OCI-LY7 (cell line): ENCODE results near the gene GRXCR2. TPM values are rescaled to one million over a fixed set of nuclear protein-coding genes. Genes with fewer than 3 reads are reported as not detected.

Experiments used
- BruUV-seq: library from RNA; stranded (reverse); fragments of 400-500 nt; replicated peaks from 2 replicates; lab custom pipeline; 2021; lab: Mats Ljungman, UMichigan
- CTCF ChIA-PET: fragments of 300-600 bp; sonication (Branson Sonifier 250); formaldehyde crosslinking; loops from one replicate; lab custom pipeline; 2022; ENCODE audit warnings: antibody characterized with exemption; ENCODE audit not compliant: unreplicated experiment; lab: Charles Lee
- POLR2A ChIA-PET: fragments of 300-600 bp; sonication (Branson Sonifier 250); formaldehyde crosslinking; loops from one replicate; lab custom pipeline; 2022; ENCODE audit warnings: antibody characterized with exemption; lab: Charles Lee
- DNase-seq: peaks from one replicate; pipeline ENCODE4 v3.0.0-alpha.2; 2015; ENCODE audit warnings: low spot score
- H2AFZ ChIP-seq: fragments of 200-600 bp; sonication (generic), shearing (Covaris generic); 2 replicates; pipeline ENCODE4 v1.6.1; 2014; ENCODE audit warnings: mild to moderate bottlenecking, antibody characterized with exemption, low read length, moderate library complexity
- H3K27ac ChIP-seq: fragments of 200-600 bp; sonication (generic); 2 replicates; pipeline ENCODE4 v1.5.1; 2014; ENCODE audit warnings: mixed run types, low read depth, mild to moderate bottlenecking, moderate library complexity, low read length, inconsistent platforms; ENCODE audit not compliant: poor library complexity, severe bottlenecking
- H3K36me3 ChIP-seq: fragments of 200-600 bp; sonication (generic); 2 replicates; pipeline ENCODE4 v1.6.1; 2014; ENCODE audit warnings: mild to moderate bottlenecking, antibody characterized with exemption, low read length, moderate library complexity, mixed read lengths; ENCODE audit not compliant: insufficient read depth
- H3K4me1 ChIP-seq: fragments of 200-600 bp; sonication (generic); 2 replicates; pipeline ENCODE4 v1.5.1; 2014; ENCODE audit warnings: mild to moderate bottlenecking, low read length; ENCODE audit not compliant: insufficient read depth, poor library complexity, severe bottlenecking
- H3K4me2 ChIP-seq: fragments of 200-600 bp; sonication (generic); 2 replicates; pipeline ENCODE4 v1.6.1; 2014; ENCODE audit warnings: mild to moderate bottlenecking, low read length
- H3K4me3 ChIP-seq: fragments of 200-600 bp; sonication (generic); 2 replicates; pipeline ENCODE4 v1.5.1; 2014; ENCODE audit warnings: mild to moderate bottlenecking, low read depth, low read length; ENCODE audit not compliant: poor library complexity, severe bottlenecking
- H3K79me2 ChIP-seq: fragments of 200-600 bp; sonication (generic); 2 replicates; pipeline ENCODE4 v1.6.1; 2016; ENCODE audit warnings: low read depth, mild to moderate bottlenecking, low read length, moderate library complexity, mixed read lengths; ENCODE audit not compliant: insufficient read depth
- H3K9me2 ChIP-seq: fragments of 200-600 bp; sonication (generic); 2 replicates; pipeline ENCODE4 v1.6.1; 2016; ENCODE audit warnings: mild to moderate bottlenecking, low read length, mixed read lengths; ENCODE audit not compliant: insufficient read depth
- H3K9me3 ChIP-seq: fragments of 200-600 bp; sonication (generic); 2 replicates; pipeline ENCODE4 v1.6.1; 2014; ENCODE audit warnings: mild to moderate bottlenecking, mixed run types, low read length, mixed read lengths
- H4K20me1 ChIP-seq: fragments of 200-600 bp; sonication (generic); 2 replicates; pipeline ENCODE4 v1.6.1; 2014; ENCODE audit warnings: mild to moderate bottlenecking, antibody characterized with exemption, low read length, moderate library complexity, mixed read lengths; ENCODE audit not compliant: insufficient read depth
- EZH2phosphoT487 ChIP-seq: fragments of 200-600 bp; sonication (generic); IDR thresholded peaks from 2 replicates; pipeline ENCODE4 v1.6.1; 2018; ENCODE audit warnings: low read depth, borderline replicate concordance, mild to moderate bottlenecking, mixed run types, antibody characterized with exemption, low read length, moderate library complexity, mixed read lengths
- intact Hi-C: fragments of 100-400 bp; cut with micrococcal nuclease; formaldehyde crosslinking; loops from one replicate; pipeline ENCODE4 v1.10.0; 2022; ENCODE audit not compliant: unreplicated experiment
- total RNA-seq, 2 experiments: library from RNA; depleted of rRNA in 1 of 2; stranded (reverse); fragments of >200 nt in 1 of 2; shearing (Covaris generic) in 1 of 2; gene quantifications; 2 replicates each; pipeline ENCODE4 v1.2.3, GENCODE V29; 2014 to 2022
- TF ChIP-seq, protein P1 (sequence below): fragments of 200-600 bp; sonication (generic); conservative IDR thresholded peaks from 2 replicates; pipeline ENCODE4 v1.5.1; 2014; ENCODE audit warnings: mild to moderate bottlenecking, antibody characterized with exemption, low read length, moderate library complexity, mixed read lengths

GRXCR2 gene
- total RNA-seq, 2 experiments from 2014 or later = not detected

GRCh38 chr5:145912594-145912993 is 39.8 kb upstream of the GRXCR2 start:
- no peak for DNase-seq
- Histone ChIP-seq H3K4me3 (no peak overlapping the region), H4K20me1 (no peaks in the 10 kb centered on the region), H3K27ac (no peak overlapping the region), H2AFZ (no peak overlapping the region), H3K9me3 (no peaks in the 10 kb centered on the region), H3K4me2 (no peak overlapping the region), H3K36me3 (no peaks in the 10 kb centered on the region), H3K4me1 (no peaks in the 10 kb centered on the region), H3K9me2 (no peaks in the 10 kb centered on the region), H3K79me2 (no peaks in the 10 kb centered on the region)
- TF ChIP-seq EZH2phosphoT487 = no peak
- TF ChIP-seq, protein P1, sequence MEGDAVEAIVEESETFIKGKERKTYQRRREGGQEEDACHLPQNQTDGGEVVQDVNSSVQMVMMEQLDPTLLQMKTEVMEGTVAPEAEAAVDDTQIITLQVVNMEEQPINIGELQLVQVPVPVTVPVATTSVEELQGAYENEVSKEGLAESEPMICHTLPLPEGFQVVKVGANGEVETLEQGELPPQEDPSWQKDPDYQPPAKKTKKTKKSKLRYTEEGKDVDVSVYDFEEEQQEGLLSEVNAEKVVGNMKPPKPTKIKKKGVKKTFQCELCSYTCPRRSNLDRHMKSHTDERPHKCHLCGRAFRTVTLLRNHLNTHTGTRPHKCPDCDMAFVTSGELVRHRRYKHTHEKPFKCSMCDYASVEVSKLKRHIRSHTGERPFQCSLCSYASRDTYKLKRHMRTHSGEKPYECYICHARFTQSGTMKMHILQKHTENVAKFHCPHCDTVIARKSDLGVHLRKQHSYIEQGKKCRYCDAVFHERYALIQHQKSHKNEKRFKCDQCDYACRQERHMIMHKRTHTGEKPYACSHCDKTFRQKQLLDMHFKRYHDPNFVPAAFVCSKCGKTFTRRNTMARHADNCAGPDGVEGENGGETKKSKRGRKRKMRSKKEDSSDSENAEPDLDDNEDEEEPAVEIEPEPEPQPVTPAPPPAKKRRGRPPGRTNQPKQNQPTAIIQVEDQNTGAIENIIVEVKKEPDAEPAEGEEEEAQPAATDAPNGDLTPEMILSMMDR = no peak
- CTCF ChIA-PET = no interaction called here
- BruUV-seq = no TSS peak
- intact Hi-C loops = no loop called here
- POLR2A ChIA-PET = no interaction called here

DNA sequence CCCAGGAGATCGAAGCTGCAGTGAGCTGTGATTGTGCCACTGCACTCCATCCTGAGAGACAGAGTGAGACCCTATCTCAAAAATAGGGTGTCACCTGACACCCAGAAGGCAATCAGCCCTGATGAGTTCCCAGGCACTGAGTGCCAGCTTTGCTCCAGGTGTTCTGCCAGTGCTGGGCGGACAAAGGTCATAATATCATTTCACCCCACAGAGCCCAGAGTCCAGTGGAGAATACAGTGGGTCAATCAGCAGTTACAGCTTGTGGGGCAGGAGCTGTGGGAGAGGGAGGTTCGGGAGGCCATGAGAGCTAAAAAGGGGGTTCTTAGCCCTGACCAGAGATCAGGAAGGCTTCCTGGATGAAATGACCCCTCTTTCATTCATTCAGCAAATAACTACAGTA is 39.2 kb upstream of the GRXCR2 start:
- intact Hi-C loops = no loop called here
- H3K4me1 ChIP-seq = no peaks in the 10 kb centered on the region
- H3K36me3 ChIP-seq = no peaks in the 10 kb centered on the region
- no peak overlapping the region for H3K27ac ChIP-seq
- H3K79me2 ChIP-seq = no peaks in the 10 kb centered on the region
- no peaks in the 10 kb centered on the region for H3K9me2 ChIP-seq
- BruUV-seq = no TSS peak
- H2AFZ ChIP-seq = no peak overlapping the region
- TF ChIP-seq, protein P1 = no peak
- no peak for TF ChIP-seq EZH2phosphoT487
- POLR2A ChIA-PET = no interaction called here
- no peak for DNase-seq
- H3K4me2 ChIP-seq = no peak overlapping the region
- no peak overlapping the region for H3K4me3 ChIP-seq
- CTCF ChIA-PET = no interaction called here
- H3K9me3 ChIP-seq = no peaks in the 10 kb centered on the region
- no peaks in the 10 kb centered on the region for H4K20me1 ChIP-seq

DNA sequence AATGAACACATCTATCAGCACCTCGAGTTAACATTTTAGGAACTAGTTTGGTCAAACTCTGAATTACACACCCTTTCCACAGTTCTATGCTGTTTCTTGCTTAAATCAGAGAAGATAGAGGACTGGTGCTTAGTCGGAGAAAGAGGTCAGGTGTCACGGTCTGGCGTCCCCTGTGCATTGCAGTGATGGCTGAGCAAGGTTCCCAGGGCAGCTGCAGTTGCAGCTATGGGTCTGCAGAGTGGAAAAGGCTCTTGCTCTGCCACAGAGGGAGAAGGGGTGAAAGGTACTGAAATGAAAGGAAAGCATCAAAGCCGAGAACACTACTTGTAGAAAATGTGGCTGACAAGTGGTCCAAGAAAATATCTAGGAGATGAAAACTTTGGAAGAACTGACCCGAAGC is 38.4 kb upstream of the GRXCR2 start:
- TF ChIP-seq, protein P1 = no peak
- no peak for TF ChIP-seq EZH2phosphoT487
- DNase-seq = no peak
- intact Hi-C loops = no loop called here
- CTCF ChIA-PET = no interaction called here
- H3K4me3 ChIP-seq = no peak overlapping the region
- POLR2A ChIA-PET = no interaction called here
- no peak overlapping the region for H3K4me2 ChIP-seq
- no peaks in the 10 kb centered on the region for H3K9me2 ChIP-seq
- no peaks in the 10 kb centered on the region for H3K79me2 ChIP-seq
- no peak overlapping the region for H2AFZ ChIP-seq
- H3K36me3 ChIP-seq = no peaks in the 10 kb centered on the region
- H4K20me1 ChIP-seq = no peaks in the 10 kb centered on the region
- no peaks in the 10 kb centered on the region for H3K4me1 ChIP-seq
- no peak overlapping the region for H3K27ac ChIP-seq
- no TSS peak for BruUV-seq
- no peaks in the 10 kb centered on the region for H3K9me3 ChIP-seq
